HG02970 (cell line): ENCODE measurements around the gene SH3PXD2A.

ENCODE experiments used
- ATAC-seq: cut with Tn5 transposase; IDR thresholded peaks from one replicate; pipeline ENCODE4 v1.9.1; 2021; ENCODE audit warnings: mild to moderate bottlenecking, moderate library complexity, moderate number of reproducible peaks; ENCODE audit not compliant: unreplicated experiment, low FRiP score

SH3PXD2A gene

GRCh38 chr10:103877861-103878260, 22.5 kb upstream of the SH3PXD2A start:
- no peak for ATAC-seq

GRCh38 chr10:103876155-103876554, 20.8 kb upstream of the SH3PXD2A start:
- ATAC-seq, result no peak

GRCh38 chr10:103874730-103875129, 19.4 kb upstream of the SH3PXD2A start:
- ATAC-seq, result no peak

- ATAC-seq, result no peak
These were observed 17.0 kb upstream of the SH3PXD2A start for GRCh38 chr10:103872137-103872931.

- ATAC-seq, result no peak
These were observed 15.6 kb upstream of the SH3PXD2A start for GRCh38 chr10:103871006-103871405.

GRCh38 chr10:103870516-103870915, 15.1 kb upstream of the SH3PXD2A start:
- ATAC-seq, result no peak

GRCh38 chr10:103869336-103869735, 14.0 kb upstream of the SH3PXD2A start:
- ATAC-seq, result no peak

GRCh38 chr10:103868200-103868599, 12.8 kb upstream of the SH3PXD2A start:
- ATAC-seq, result no peak

GRCh38 chr10:103861505-103861904, 6.1 kb upstream of the SH3PXD2A start:
- no peak for ATAC-seq

GRCh38 chr10:103859161-103860086, 4.0 kb upstream of the SH3PXD2A start:
- no peak for ATAC-seq

- no peak for ATAC-seq
These were observed 3.0 kb upstream of the SH3PXD2A start for GRCh38 chr10:103858360-103858759.

GRCh38 chr10:103856797-103857170, 1.4 kb upstream of the SH3PXD2A start:
- no peak for ATAC-seq

- no peak for ATAC-seq
These were observed 748 bp upstream of the SH3PXD2A start for GRCh38 chr10:103855852-103856796.

GRCh38 chr10:103854686-103855391, 537 bp downstream of the SH3PXD2A start:
- no peak for ATAC-seq

- no peak for ATAC-seq
These were observed 1.1 kb downstream of the SH3PXD2A start for GRCh38 chr10:103854265-103854685.

GRCh38 chr10:103853428-103854264, 1.7 kb downstream of the SH3PXD2A start:
- ATAC-seq, result no peak

GRCh38 chr10:103852856-103853255, 2.5 kb downstream of the SH3PXD2A start:
- ATAC-seq, result no peak

GRCh38 chr10:103852189-103852711, 3.1 kb downstream of the SH3PXD2A start:
- ATAC-seq, result no peak

GRCh38 chr10:103851261-103851660, 4.1 kb downstream of the SH3PXD2A start:
- ATAC-seq, result no peak
